C4-2B (cell line): Measurements from ENCODE around the gene HTN3.

ENCODE experiments used
- H3K27ac ChIP-seq: fragments of 450-650 bp; 2 replicates; pipeline ENCODE4 v1.5.1; 2017
- ZFX ChIP-seq: fragments of 450-650 bp; IDR thresholded peaks from 2 replicates; pipeline ENCODE4 v1.6.1; 2017
- TF ChIP-seq, protein P1 (sequence below): fragments of 450-650 bp; conservative IDR thresholded peaks from 2 replicates; pipeline ENCODE4 v1.5.1; 2017; ENCODE audit warnings: mild to moderate bottlenecking

The HTN3 gene

DNA sequence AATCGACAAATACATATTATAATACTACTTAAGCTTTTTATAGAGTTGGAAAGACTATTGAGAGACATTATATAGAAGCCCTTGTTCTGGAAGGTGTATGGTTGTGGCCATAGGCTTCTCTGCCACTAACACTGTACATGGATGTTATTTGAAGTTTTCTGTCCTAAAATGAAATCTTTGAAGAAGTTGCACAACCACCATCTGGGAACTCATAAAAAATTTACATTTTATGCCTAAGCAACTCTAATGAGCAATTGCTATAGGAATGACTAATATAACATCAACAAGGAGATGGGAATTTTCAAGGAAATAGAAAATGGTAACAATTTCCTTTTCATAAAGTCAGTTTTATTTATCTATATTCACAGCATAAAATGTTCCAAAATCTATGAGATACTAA, 29.4 kb downstream of the HTN3 start:
- TF ChIP-seq ZFX: no peak
- TF ChIP-seq, protein P1, sequence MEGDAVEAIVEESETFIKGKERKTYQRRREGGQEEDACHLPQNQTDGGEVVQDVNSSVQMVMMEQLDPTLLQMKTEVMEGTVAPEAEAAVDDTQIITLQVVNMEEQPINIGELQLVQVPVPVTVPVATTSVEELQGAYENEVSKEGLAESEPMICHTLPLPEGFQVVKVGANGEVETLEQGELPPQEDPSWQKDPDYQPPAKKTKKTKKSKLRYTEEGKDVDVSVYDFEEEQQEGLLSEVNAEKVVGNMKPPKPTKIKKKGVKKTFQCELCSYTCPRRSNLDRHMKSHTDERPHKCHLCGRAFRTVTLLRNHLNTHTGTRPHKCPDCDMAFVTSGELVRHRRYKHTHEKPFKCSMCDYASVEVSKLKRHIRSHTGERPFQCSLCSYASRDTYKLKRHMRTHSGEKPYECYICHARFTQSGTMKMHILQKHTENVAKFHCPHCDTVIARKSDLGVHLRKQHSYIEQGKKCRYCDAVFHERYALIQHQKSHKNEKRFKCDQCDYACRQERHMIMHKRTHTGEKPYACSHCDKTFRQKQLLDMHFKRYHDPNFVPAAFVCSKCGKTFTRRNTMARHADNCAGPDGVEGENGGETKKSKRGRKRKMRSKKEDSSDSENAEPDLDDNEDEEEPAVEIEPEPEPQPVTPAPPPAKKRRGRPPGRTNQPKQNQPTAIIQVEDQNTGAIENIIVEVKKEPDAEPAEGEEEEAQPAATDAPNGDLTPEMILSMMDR: no peak

DNA sequence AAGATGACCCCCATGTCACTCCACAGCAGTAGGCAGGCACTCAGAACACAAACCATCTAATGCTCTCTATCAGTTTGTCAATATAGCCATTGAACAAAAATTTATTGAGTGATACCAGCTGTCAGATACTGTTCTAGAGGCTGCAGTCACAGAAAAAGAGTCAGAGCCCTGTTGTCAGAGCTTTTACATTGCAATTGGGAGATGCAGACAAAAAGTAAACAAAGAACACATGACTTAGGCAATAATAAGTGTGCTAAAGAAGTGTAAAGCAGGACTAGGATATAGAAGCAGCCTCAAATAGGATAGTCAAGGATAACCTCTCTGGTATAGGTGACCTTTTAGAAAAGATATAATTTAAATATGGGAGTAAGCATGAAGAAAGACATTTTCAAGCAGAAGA, 30.9 kb downstream of the HTN3 start:
- TF ChIP-seq, protein P1: no peak
- TF ChIP-seq ZFX: no peak
- no peak overlapping the region for H3K27ac ChIP-seq

More for the DNA sequence above, 29.4 kb downstream of the HTN3 start:
- H3K27ac ChIP-seq: no peak overlapping the region

DNA sequence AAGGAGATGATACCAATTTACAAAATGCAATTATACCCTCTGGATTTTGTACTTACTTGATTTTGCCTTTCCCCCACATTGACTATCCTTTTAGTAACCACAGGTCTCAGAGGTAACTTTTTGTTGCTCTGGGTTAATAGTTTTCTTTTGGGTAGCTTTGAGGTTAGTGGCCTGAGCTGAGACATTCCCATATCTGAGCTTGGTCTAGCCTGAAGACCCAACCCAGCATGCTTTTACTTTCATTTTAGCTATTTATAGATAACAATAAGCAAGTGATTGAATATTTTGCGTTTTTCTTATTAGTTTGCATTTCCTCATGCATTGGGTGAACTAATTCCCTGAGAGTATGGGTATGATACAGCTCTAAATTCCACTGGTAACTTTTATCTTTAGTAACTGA, 33.7 kb downstream of the HTN3 start:
- H3K27ac ChIP-seq: no peak overlapping the region
- no peak for TF ChIP-seq ZFX
- TF ChIP-seq, protein P1: no peak

DNA sequence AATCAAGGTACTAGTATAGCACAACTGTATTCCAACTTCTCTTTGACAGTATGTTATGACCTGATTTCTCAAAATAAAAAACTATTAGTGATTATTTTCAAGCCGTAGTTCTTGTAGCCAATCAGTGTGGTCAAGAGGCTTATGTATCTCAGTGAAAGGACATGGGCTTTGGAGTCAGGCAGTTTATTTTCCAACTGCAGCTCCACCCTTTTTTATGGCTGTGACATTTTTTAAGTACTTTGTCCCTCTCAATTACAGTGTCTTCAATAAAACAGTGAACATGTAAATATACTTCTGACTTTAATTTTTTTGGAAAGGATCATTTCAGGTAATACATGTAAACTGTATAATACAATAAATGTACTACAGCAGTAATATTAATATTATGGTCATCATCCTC, 51.9 kb downstream of the HTN3 start:
- no peak for TF ChIP-seq ZFX
- TF ChIP-seq, protein P1: no peak
- no peak overlapping the region for H3K27ac ChIP-seq
